DOHH2 (cell line): ENCODE data around the gene TCP11L1.

Experiments used
- H3F3A ChIP-seq: fragments of 200-600 bp; sonication (generic), shearing (Covaris generic); 2 replicates; pipeline ENCODE4 v1.6.0; 2016; ENCODE audit warnings: antibody characterized with exemption, mild to moderate bottlenecking; ENCODE audit not compliant: control insufficient read depth, insufficient read depth
- H3K27ac ChIP-seq: fragments of 200-600 bp; sonication (generic); 2 replicates; pipeline ENCODE4 v1.5.1; 2014; ENCODE audit warnings: low read depth, mild to moderate bottlenecking, low read length, moderate library complexity
- H3K27me3 ChIP-seq: fragments of 200-600 bp; sonication (generic); 2 replicates; pipeline ENCODE4 v1.6.1; 2014; ENCODE audit warnings: mild to moderate bottlenecking, low read length, mixed read lengths; ENCODE audit not compliant: control insufficient read depth
- H3K36me3 ChIP-seq: fragments of 200-600 bp; sonication (generic); 2 replicates; pipeline ENCODE4 v1.6.1; 2014; ENCODE audit warnings: mild to moderate bottlenecking, low read length, moderate library complexity, mixed read lengths; ENCODE audit not compliant: control insufficient read depth
- H3K4me1 ChIP-seq: fragments of 200-600 bp; sonication (generic); 2 replicates; pipeline ENCODE4 v1.6.1; 2014; ENCODE audit warnings: mild to moderate bottlenecking, low read length, mixed read lengths; ENCODE audit not compliant: control insufficient read depth
- H3K4me2 ChIP-seq: fragments of 200-600 bp; sonication (generic); 2 replicates; pipeline ENCODE4 v1.6.0; 2014; ENCODE audit warnings: mild to moderate bottlenecking, low read length, moderate library complexity
- H3K4me3 ChIP-seq: fragments of 200-600 bp; sonication (generic); 2 replicates; pipeline ENCODE4 v1.5.1; 2014; ENCODE audit warnings: mild to moderate bottlenecking, low read length, mixed read lengths
- H3K79me2 ChIP-seq: fragments of 200-600 bp; sonication (generic); 2 replicates; pipeline ENCODE4 v1.6.1; 2014; ENCODE audit warnings: mild to moderate bottlenecking, low read length, mixed read lengths; ENCODE audit not compliant: control insufficient read depth
- H3K9me2 ChIP-seq: fragments of 200-600 bp; sonication (generic); replicated peaks from 2 replicates; pipeline ENCODE4 v1.6.1; 2014; ENCODE audit warnings: mild to moderate bottlenecking, low read length, mixed read lengths; ENCODE audit not compliant: control insufficient read depth
- H3K9me3 ChIP-seq: fragments of 200-600 bp; sonication (generic); 2 replicates; pipeline ENCODE4 v1.6.1; 2014; ENCODE audit warnings: antibody characterized with exemption, low read length, mixed read lengths; ENCODE audit not compliant: control insufficient read depth, insufficient read depth
- H4K20me1 ChIP-seq: fragments of 200-600 bp; sonication (generic); 2 replicates; pipeline ENCODE4 v1.6.0; 2014; ENCODE audit warnings: low read depth, mild to moderate bottlenecking, antibody characterized with exemption, low read length, moderate library complexity; ENCODE audit not compliant: control insufficient read depth, insufficient read depth
- CTCF ChIP-seq: fragments of 200-600 bp; sonication (generic); IDR thresholded peaks from one replicate; pipeline ENCODE4 v1.5.1; 2014; ENCODE audit warnings: antibody characterized with exemption, mild to moderate bottlenecking, low read depth, low read length; ENCODE audit not compliant: poor library complexity, severe bottlenecking
- EZH2phosphoT487 ChIP-seq: fragments of 200-600 bp; sonication (generic); IDR thresholded peaks from 2 replicates; pipeline ENCODE4 v1.6.1; 2017; ENCODE audit warnings: borderline replicate concordance, mild to moderate bottlenecking, antibody characterized with exemption, low read length, moderate library complexity, mixed read lengths

TCP11L1 gene

GRCh38 chr11:33033493-33033892 lies 5.9 kb upstream of the TCP11L1 start:
- no peaks in the 10 kb centered on the region for H4K20me1 ChIP-seq
- H3K27ac ChIP-seq: no peak overlapping the region
- no peaks in the 10 kb centered on the region for H3K9me2 ChIP-seq
- no peak overlapping the region for H3K4me3 ChIP-seq
- no peaks in the 10 kb centered on the region for H3K79me2 ChIP-seq
- no peak for TF ChIP-seq CTCF
- no peak for TF ChIP-seq EZH2phosphoT487
- H3K9me3 ChIP-seq: no peaks in the 10 kb centered on the region
- H3F3A ChIP-seq: no peaks in the 10 kb centered on the region
- H3K36me3 ChIP-seq: no peaks in the 10 kb centered on the region
- H3K27me3 ChIP-seq: peaks cover 21% of the 10 kb centered on the region
- H3K4me2 ChIP-seq: no peak overlapping the region
- H3K4me1 ChIP-seq: peaks cover under 1% of the 10 kb centered on the region; the same call in 1 of the 2 replicates

- H3K9me3 ChIP-seq: no peaks in the 10 kb centered on the region
- H3K36me3 ChIP-seq: no peaks in the 10 kb centered on the region
- peaks cover 2% of the 10 kb centered on the region; the same call in 1 of the 2 replicates for H3K79me2 ChIP-seq
- no peaks in the 10 kb centered on the region for H3F3A ChIP-seq
- no peak overlapping the region for H3K27ac ChIP-seq
- TF ChIP-seq EZH2phosphoT487: no peak
- TF ChIP-seq CTCF: no peak
- H4K20me1 ChIP-seq: no peaks in the 10 kb centered on the region
- peaks cover 17% of the 10 kb centered on the region for H3K27me3 ChIP-seq
- H3K4me3 ChIP-seq: no peak overlapping the region
- H3K4me1 ChIP-seq: peaks cover 4% of the 10 kb centered on the region
- H3K9me2 ChIP-seq: no peaks in the 10 kb centered on the region
- no peak overlapping the region for H3K4me2 ChIP-seq
Observed at GRCh38 chr11:33035011-33035410, 4.4 kb upstream of the TCP11L1 start.

- H3K4me1 ChIP-seq: peaks cover 17% of the 10 kb centered on the region
- peaks cover 6% of the 10 kb centered on the region; the same call in 1 of the 2 replicates for H3K79me2 ChIP-seq
- peaks cover 4% of the 10 kb centered on the region; the same call in 1 of the 2 replicates for H3K27me3 ChIP-seq
- peaks cover 9% of the 10 kb centered on the region; the same call in 1 of the 2 replicates for H3K36me3 ChIP-seq
- H3F3A ChIP-seq: 0 out of 2 replicates have a peak, but pooled peaks cover 5% of the 10 kb centered on the region
- no peaks in the 10 kb centered on the region for H4K20me1 ChIP-seq
- H3K9me2 ChIP-seq: no peaks in the 10 kb centered on the region
- H3K4me2 ChIP-seq: peak overlapping the region; percentile 90
- H3K27ac ChIP-seq: peak overlapping the region; percentile 12; the same call in 1 of the 2 replicates
- no peaks in the 10 kb centered on the region for H3K9me3 ChIP-seq
- TF ChIP-seq EZH2phosphoT487: no peak
- TF ChIP-seq CTCF: no peak
- H3K4me3 ChIP-seq: peak overlapping the region; percentile 84
Observed at GRCh38 chr11:33040033-33040861, 875 bp downstream of the TCP11L1 start.
